ENCODE data around the gene CAMSAP3.
"Not testable (repeated sequence)": the region's sequence is repeated elsewhere in the genome, so short reads cannot be mapped to it uniquely, and the experiment has no call there.

The CAMSAP3 gene

DNA sequence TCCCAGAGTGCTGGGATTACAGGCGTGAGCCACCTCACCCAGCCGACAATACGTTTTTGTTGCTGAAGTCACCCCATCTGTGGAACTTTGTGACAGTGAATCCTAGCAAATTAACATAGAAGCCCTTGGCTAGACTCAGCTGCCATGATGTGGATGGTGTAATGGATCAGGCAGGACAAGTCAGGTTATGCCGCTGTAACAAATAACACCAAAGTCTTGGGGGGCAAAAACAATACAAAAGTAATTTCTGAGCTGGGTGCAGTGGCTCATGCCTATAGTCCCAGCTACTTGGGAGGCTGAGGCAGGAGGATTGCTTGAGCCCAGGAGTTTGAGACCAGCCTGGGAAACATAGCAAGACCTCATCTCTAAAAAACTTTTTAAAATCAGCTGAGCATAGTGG, 30.8 kb upstream of the CAMSAP3 start:
- no peak overlapping the region for H3K4me3 ChIP-seq (ENCODE audit: low read depth, low read length)
- TF ChIP-seq, protein P1, sequence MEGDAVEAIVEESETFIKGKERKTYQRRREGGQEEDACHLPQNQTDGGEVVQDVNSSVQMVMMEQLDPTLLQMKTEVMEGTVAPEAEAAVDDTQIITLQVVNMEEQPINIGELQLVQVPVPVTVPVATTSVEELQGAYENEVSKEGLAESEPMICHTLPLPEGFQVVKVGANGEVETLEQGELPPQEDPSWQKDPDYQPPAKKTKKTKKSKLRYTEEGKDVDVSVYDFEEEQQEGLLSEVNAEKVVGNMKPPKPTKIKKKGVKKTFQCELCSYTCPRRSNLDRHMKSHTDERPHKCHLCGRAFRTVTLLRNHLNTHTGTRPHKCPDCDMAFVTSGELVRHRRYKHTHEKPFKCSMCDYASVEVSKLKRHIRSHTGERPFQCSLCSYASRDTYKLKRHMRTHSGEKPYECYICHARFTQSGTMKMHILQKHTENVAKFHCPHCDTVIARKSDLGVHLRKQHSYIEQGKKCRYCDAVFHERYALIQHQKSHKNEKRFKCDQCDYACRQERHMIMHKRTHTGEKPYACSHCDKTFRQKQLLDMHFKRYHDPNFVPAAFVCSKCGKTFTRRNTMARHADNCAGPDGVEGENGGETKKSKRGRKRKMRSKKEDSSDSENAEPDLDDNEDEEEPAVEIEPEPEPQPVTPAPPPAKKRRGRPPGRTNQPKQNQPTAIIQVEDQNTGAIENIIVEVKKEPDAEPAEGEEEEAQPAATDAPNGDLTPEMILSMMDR (IDR thresholded peaks at IDR 0.05; ENCODE audit: insufficient read depth, low read length, missing control alignments): no peak
- CTCF ChIA-PET: interaction anchor here (1.4 to 6.6 kb wide), 3 partner anchors 9 to 235 kb away, joined by 3 to 152 read pairs (median 59); partner anchors contain the start of gene TRAPPC5
- DNase-seq (ENCODE audit: low read depth, low spot score): no peak
- POLR2A ChIA-PET: no interaction called here

DNA sequence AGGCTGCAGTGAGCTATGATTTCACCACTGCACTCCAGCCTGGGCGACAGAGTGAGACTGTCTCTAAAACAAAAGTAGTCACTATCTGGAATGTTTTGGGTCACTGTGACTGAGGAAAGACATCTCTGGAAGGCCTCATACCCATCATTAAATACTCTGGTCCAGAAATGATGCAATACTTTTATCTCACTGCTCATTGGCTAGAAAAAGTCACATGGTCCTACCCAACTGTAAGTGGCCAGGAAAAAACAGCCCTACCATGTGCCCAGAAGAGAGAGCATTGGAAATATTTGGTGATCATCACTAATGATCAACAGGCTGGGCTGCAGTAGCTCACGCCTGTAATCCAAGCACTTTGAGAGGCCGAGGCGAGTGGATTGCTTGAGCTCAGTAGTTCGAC, 30.3 kb upstream of the CAMSAP3 start:
- POLR2A ChIA-PET: no interaction called here
- TF ChIP-seq, protein P1 (IDR thresholded peaks at IDR 0.05; ENCODE audit: insufficient read depth, low read length, missing control alignments): no peak
- CTCF ChIA-PET: interaction anchor here (1.4 to 6.6 kb wide), 3 partner anchors 10 to 234 kb away, joined by 3 to 152 read pairs (median 59); partner anchors contain the start of gene TRAPPC5
- no peak overlapping the region for H3K4me3 ChIP-seq (ENCODE audit: low read depth, low read length)
- DNase-seq (ENCODE audit: low read depth, low spot score): no peak

DNA sequence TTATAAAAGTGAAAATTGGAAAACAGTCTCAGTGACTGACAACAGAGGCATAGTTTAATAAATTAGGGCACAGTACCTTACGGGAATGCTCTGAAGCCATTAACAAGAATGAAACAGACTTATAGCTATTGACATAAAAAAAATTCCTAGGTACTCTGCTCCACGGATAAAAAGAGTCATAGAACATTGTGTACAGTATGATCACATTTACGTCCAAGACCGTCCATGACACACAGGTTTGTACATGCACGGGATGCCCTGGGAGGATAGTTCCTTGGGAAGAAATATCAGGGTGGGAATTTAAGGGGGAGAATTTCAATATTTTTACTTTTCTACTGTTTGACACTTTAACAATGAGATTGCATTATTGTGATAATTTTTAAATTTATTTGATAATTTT, 24.9 kb upstream of the CAMSAP3 start:
- ChIA-PET POLR2A (no interaction called here), CTCF (interaction anchor here (1.5 to 3.0 kb wide), 3 partner anchors 90 to 229 kb away, joined by 3 to 14 read pairs (median 8); partner anchors contain the start of gene TRAPPC5)
- TF ChIP-seq, protein P1 (IDR thresholded peaks at IDR 0.05; ENCODE audit: insufficient read depth, low read length, missing control alignments): no peak
- no peak overlapping the region for H3K4me3 ChIP-seq (ENCODE audit: low read depth, low read length)
- no peak for DNase-seq (ENCODE audit: low read depth, low spot score)

DNA sequence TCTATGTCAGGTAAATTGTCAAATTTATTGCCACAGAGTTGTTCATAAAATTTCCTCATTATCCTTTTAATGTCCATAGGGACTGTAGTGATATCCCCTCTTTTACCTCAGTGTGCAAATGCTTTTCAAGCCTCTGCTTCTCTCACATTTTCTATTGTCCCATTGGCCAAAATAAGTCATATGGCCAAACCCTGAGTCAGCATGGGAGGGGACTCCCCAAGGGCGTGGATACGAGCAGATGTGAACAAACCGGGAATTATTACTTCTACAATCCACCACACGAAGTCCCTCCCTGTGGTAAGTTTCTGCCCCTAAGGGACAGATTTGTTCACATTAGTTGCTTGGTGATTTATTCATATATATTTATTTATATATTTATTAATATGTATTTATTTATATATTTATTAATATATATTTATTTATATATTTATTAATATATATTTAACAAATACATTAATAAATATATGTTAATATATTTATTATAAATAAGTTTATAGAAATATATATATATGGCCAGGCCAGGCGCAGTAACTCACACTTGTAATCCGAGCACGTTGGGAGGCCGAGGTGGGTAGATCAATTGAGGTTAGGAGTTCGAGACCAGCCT, 20.1 kb upstream of the CAMSAP3 start:
- H3K4me3 ChIP-seq (ENCODE audit: low read depth, low read length): no peak overlapping the region
- POLR2A ChIA-PET: no interaction called here
- TF ChIP-seq, protein P1 (IDR thresholded peaks at IDR 0.05; ENCODE audit: insufficient read depth, low read length, missing control alignments): no peak
- no peak for DNase-seq (ENCODE audit: low read depth, low spot score)
- CTCF ChIA-PET: no interaction called here

DNA sequence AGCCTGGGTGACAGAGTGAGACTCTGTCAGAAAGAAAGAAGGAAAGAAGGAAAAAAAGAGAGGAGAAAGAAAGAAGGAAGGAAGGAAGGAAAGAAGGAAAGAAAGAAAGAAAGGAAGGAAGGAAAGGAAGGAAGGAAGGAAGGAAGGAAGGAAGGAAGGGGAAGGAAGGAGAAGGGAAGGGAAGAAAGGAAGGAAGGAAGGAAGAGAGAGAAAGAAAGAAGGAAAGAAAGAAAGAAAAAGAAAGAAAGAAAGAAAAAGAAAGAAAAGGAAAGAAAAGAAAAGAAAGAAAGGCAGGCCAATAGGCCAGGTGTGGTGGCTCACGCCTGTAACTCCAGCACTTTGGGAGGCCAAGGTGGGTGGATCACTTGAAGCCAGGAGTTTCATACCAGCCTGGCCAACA, 18.2 kb upstream of the CAMSAP3 start:
- DNase-seq (ENCODE audit: low read depth, low spot score); POLR2A ChIA-PET; H3K4me3 ChIP-seq (ENCODE audit: low read depth, low read length): not testable (repeated sequence)
- CTCF ChIA-PET: interaction anchor here (1.3 to 2.3 kb wide), 3 partner anchors 8 to 104 kb away, joined by 4 to 18 read pairs (median 8); partner anchors contain the start of gene TRAPPC5

DNA sequence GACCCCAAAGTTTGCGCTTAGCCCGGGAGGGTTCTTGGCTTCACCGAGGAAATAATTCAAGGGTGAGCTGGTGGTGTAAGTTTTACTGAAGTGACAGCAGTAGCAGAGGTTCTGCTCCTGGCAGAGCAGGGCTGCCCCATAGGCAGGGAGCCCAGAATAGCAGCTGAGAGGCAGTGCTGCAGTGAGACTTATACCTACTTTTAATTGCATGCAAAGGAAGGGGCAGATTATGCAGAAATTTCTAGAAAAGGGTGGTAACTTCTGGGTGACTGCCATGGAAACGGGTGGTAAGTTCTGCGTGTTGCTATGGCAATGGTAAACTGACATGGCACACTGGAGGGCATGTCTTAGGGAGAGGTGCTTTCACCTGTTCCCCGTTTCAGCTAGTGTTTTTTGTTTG, 17.5 kb upstream of the CAMSAP3 start:
- no peak for DNase-seq (ENCODE audit: low read depth, low spot score)
- ChIA-PET POLR2A (no interaction called here), CTCF (interaction anchor here (1.3 to 2.3 kb wide), 2 partner anchors 9 to 103 kb away, joined by 4 to 18 read pairs; partner anchors contain the start of gene TRAPPC5)
- no peak overlapping the region for H3K4me3 ChIP-seq (ENCODE audit: low read depth, low read length)
- TF ChIP-seq, protein P1 (IDR thresholded peaks at IDR 0.05; ENCODE audit: insufficient read depth, low read length, missing control alignments): no peak

DNA sequence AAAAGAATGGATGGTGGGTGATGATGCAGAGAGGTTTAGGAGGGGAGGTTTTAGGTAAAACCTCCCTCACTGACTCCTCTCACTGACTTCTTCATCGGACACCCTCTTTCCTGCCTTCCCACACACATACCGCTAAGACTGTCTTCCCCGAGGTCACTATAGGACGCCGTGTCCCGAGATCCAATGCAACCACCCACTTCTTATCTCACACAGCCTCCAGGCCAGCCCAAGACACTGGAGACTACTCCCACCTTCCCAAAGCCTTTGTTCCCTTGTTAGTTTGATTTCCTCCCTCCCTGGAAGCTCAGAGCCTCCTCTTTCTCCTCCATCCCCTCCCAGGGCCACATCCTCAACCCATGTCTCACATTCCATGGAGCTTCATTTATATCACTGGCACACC, 16.5 kb upstream of the CAMSAP3 start:
- POLR2A ChIA-PET: no interaction called here
- TF ChIP-seq, protein P1 (IDR thresholded peaks at IDR 0.05; ENCODE audit: insufficient read depth, low read length, missing control alignments): no peak
- CTCF ChIA-PET: interaction anchor here (2.3 kb wide), 1 partner anchor 10 kb away, joined by 18 read pairs; no protein-coding TSS in a partner anchor
- no peak overlapping the region for H3K4me3 ChIP-seq (ENCODE audit: low read depth, low read length)
- DNase-seq (ENCODE audit: low read depth, low spot score): no peak

All from AG04449 (cell line).